ENCODE data around the gene C11orf87.

Gene C11orf87

DNA sequence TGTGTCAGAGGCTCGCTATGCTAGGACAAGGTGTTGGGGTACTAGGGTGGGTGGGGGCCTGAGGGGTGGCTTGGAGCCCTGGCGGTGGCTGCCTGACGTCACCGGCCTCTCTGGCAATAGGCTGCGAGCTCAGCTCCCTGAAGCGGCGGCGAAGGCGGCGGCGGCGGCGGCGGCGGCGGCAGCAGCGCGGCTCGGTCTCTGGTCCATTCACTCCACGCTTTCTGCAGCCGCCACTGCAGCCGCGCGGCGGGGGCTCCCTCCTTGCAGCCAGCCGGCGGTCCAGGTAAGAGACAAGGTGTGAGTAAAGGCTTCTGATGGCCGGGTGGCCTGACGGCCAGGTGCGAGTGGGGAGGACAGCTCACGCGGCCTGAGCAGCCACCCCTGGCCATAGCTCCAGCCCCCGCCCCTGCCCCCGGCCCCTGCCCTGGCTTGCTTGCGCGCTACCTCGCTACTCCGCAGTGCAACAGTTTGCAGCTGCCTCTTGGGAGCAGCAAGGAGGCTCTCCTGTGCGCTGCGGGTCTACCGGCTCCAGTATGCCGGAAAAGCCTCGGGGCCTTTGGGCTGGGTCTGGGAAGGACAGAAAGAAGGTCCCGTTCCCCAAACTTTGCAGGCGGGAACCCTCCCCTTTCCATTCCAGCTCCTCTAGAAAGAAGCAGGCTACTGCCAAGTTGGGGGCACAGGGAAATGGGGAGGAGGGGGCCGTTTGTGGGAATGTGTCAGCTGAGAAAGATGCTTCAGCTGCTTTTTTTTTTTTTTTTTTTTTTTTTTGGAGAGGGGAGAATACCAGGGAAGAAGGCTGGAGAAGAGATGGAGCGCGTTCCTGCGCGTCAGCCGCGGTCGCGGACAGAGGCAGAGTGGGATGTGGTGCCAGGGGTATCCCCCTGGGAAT, at the start of gene C11orf87:
TSS of gene C11orf87 (plus strand) at position 210 of the 889 bp plus-strand sequence. CDS start 1,444 bp downstream, outside the sequence.
- H3K27me3 Mint-ChIP-seq, result peaks cover 32% of the 10 kb centered on the region
- H3K27ac Mint-ChIP-seq, result no peak within 1 kb of the TSS
- ATAC-seq, result no peak
- H3K4me3 Mint-ChIP-seq, result no peak within 1 kb of the TSS
- H3K9me3 Mint-ChIP-seq, result no peaks in the 10 kb centered on the region
- peaks cover 2% of the 10 kb centered on the region for H3K36me3 Mint-ChIP-seq (ENCODE audit: low read depth)
- H3K4me1 Mint-ChIP-seq, result peaks cover 2% of the 10 kb centered on the region
- no peak for DNase-seq

DNA sequence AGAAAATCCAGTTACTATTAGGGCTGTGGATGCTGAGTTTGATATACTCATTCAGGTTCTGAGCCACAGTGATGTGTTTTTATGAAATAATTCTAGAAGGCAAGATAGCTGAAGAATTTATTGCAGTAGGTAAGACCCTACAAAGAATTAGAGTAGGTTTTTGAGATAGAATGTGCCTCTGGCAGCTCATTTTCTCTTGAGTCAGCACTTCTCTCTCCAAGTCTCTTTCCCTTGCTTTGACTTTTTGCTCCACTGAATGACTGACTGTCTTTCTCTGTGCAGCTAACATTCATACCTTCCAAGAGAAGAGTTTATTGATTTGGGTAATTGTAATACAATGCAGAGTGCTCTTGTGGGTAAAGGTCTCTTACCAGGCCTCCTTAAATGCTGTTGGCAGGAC, 48.0 kb upstream of the C11orf87 start:
- no peak overlapping the region for H3K27ac Mint-ChIP-seq
- DNase-seq (no peak), ATAC-seq (no peak)
- H3K4me3 Mint-ChIP-seq, result no peak overlapping the region
- no peaks in the 10 kb centered on the region for H3K4me1 Mint-ChIP-seq
- no peaks in the 10 kb centered on the region for H3K36me3 Mint-ChIP-seq (ENCODE audit: low read depth)
- H3K27me3 Mint-ChIP-seq, result peaks cover 2% of the 10 kb centered on the region
- H3K9me3 Mint-ChIP-seq, result no peaks in the 10 kb centered on the region

DNA sequence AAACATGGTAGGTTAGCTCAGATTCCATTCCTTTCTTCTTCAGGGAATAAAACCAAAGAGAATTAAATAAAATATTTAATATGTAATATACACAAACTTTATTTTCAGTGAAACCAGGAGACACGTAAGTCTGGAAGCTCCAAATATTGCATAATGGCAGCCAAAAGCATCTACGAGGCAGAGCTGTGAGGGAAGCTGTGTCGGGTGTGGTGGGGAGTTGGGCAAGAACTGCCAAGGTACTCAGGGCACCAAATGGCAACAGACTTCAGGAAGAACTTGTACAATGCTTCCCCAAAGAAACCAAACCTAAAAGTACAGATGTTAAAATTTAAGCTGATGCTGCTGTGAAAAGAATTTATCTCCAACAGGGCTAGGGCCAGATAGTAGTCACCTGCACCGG, 47.5 kb upstream of the C11orf87 start:
- no peak for DNase-seq
- Mint-ChIP-seq H3K27ac (no peak overlapping the region), H3K9me3 (no peaks in the 10 kb centered on the region), H3K4me1 (no peaks in the 10 kb centered on the region), H3K36me3 (ENCODE audit: low read depth) (no peaks in the 10 kb centered on the region), H3K27me3 (peaks cover 2% of the 10 kb centered on the region), H3K4me3 (no peak overlapping the region)
- no peak for ATAC-seq

DNA sequence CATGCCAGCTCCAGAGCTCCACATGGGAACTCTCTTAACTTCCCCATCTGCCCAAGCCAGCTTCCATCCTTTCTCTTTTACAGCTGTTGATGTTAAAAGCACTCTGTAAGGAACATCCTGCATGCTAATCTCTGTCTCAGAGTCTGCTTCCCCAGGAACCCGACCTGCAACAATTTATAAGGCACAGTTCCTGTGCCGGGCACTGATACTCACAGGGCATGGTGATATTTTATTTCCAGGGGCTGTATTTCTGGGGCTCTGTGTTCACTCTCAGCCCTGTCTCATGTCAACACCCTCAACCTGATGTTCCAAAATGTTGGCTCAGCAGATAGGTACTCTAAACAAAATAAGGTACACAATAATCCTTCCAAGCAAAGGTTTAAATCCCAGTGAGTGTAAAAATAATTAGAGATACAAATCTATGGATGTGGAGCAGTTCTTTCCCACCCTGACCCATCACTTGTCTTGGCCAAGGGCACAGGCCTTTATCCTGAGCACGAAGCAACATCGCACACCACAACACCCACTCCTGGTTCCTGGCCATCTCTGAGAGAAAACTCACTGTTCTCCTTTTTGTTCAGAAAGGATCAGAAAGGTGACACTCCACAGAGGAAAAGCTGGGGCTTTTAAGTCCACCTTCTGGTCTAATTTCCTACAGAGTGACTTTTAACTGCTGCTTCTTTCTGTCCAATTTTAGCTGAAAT, 44.8 kb upstream of the C11orf87 start:
- ATAC-seq, result no peak
- Mint-ChIP-seq H3K4me3 (no peak overlapping the region), H3K36me3 (ENCODE audit: low read depth) (no peaks in the 10 kb centered on the region), H3K9me3 (no peaks in the 10 kb centered on the region), H3K27ac (no peak overlapping the region), H3K27me3 (peaks cover 2% of the 10 kb centered on the region), H3K4me1 (no peaks in the 10 kb centered on the region)
- DNase-seq, result no peak

DNA sequence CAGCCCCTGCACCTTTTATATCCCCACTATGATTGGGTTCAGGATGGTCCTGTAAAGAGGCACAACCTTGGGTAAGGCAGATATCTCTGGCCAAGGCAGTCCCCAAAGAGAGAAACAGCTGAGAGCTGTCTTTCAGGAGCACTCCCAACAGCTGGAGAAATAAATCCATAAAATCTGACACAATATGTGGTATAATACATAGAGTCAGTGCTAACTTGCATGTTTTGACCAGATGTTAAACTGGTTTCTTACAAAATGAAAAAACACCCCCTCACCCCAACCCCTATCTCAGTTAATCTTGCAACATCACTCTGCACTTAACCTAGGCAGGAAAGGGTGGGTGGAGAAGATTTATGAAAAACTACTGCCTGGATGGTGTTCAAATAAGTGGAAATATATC, 44.0 kb upstream of the C11orf87 start:
- no peak overlapping the region for H3K27ac Mint-ChIP-seq

DNA sequence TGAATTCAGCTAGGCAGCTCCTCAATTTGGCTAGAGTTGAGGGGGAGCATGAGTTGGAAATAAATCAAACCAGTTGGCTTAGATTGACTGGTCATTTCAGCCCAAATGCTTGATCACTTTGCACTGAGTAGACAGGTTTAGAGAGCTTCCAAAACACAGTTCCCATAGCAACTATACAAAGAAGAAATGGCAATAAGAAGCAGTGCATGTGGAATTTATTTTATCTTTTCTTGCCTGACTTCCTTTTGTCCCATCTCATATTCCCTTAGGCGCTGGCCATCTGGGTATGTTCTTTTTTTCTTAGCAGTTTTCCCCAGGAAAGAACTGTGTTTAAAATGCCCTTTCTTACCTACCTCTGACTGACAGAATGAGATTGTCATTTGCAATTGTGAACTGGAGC, 38.7 kb upstream of the C11orf87 start:
- no peaks in the 10 kb centered on the region for H3K27me3 Mint-ChIP-seq
- no peaks in the 10 kb centered on the region for H3K9me3 Mint-ChIP-seq
- ATAC-seq, result no peak

More for the DNA sequence above, 44.0 kb upstream of the C11orf87 start:
- Mint-ChIP-seq H3K27me3 (peaks cover 2% of the 10 kb centered on the region), H3K4me1 (no peaks in the 10 kb centered on the region), H3K9me3 (no peaks in the 10 kb centered on the region), H3K4me3 (no peak overlapping the region), H3K36me3 (ENCODE audit: low read depth) (no peaks in the 10 kb centered on the region)
- DNase-seq (no peak), ATAC-seq (no peak)

DNA sequence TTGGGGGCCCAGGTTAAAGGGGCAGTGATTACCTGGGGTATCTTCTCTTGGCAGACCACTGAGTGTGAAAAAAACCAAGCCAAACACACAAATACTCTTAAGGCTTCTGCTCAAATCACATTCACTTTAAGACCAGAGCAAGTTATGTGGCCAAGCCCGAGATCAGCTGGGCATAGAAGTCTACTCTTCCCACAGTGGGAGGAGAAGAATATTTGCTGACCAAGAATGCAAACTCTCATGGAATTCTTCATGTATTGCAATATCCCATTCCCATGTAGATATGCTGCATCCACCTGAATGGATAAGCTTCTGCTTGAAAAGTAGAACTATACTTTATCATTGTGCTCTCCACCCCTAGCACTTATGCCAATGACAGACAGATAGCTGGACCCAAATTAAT, 37.1 kb upstream of the C11orf87 start:
- no peak for ATAC-seq
- DNase-seq, result no peak
- Mint-ChIP-seq H3K9me3 (no peaks in the 10 kb centered on the region), H3K27ac (no peak overlapping the region), H3K36me3 (ENCODE audit: low read depth) (no peaks in the 10 kb centered on the region), H3K4me3 (no peak overlapping the region), H3K4me1 (no peaks in the 10 kb centered on the region), H3K27me3 (no peaks in the 10 kb centered on the region)

More for the DNA sequence above, 38.7 kb upstream of the C11orf87 start:
- Mint-ChIP-seq H3K4me3 (no peak overlapping the region), H3K36me3 (ENCODE audit: low read depth) (no peaks in the 10 kb centered on the region), H3K27ac (no peak overlapping the region), H3K4me1 (no peaks in the 10 kb centered on the region)
- DNase-seq, result no peak

DNA sequence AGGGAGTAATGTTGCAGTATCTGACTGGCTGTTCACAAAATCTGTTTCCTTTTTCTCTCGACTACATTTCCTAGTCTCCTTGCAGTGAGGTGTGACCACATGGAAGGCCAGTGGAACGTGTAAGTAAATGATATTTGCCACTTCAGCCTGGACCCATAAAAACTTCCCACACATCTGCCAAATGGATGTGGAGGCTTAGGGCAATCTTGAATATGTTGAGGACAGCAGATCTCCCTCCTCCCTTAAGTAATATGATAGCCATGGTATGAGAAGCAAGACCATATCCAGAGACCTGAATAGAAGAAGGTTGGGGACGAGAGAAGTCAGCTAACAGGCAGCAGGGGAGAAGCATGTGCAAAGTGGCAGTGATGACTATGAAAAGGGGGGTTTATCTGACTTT, 33.0 kb upstream of the C11orf87 start:
- Mint-ChIP-seq H3K27ac (no peak overlapping the region), H3K4me3 (no peak overlapping the region), H3K27me3 (peaks cover 2% of the 10 kb centered on the region), H3K4me1 (no peaks in the 10 kb centered on the region), H3K36me3 (ENCODE audit: low read depth) (no peaks in the 10 kb centered on the region), H3K9me3 (no peaks in the 10 kb centered on the region)
- ATAC-seq, result no peak
- no peak for DNase-seq

DNA sequence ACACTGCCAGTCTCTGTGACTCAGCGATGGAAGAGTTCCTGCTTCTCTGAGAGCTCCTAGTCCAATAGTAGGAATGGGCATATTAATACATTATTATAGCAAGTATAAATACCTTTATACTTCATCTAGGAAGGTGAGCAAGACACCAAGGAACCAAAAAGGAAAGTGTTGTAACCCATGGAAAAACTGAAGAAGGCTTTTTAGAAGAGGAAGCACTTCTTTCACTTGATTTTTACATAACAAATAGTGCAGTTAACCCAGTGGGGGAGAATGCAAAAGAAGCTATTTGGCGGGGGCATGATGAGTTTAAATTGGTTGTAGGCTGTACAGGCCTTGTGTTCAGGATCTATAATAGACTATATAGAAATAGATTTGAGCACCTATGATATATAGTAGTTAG, 31.2 kb upstream of the C11orf87 start:
- H3K4me1 Mint-ChIP-seq, result no peaks in the 10 kb centered on the region
- H3K9me3 Mint-ChIP-seq, result peaks cover 4% of the 10 kb centered on the region
- DNase-seq (no peak), ATAC-seq (no peak)
- no peaks in the 10 kb centered on the region for H3K36me3 Mint-ChIP-seq (ENCODE audit: low read depth)
- no peak overlapping the region for H3K27ac Mint-ChIP-seq
- H3K4me3 Mint-ChIP-seq, result no peak overlapping the region
- peaks cover 2% of the 10 kb centered on the region for H3K27me3 Mint-ChIP-seq

DNA sequence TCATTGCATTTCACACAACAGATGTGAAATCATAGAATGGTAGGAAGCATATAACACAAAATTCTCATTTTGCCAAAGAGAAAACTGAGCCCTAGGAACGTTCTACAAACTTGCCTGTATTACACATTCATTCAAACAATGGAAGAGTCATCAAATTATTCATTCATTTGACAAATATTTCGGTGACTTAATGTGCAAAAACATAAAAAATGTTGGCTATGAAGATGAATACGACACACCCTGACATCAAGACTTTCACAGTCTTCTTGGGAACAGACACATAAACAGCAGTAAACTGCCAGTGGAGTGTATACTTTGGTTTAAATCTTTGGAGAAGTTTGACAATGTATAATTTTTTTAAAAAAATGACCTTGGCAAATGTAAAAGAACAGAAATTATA, 20.4 kb upstream of the C11orf87 start:
- Mint-ChIP-seq H3K27me3 (no peaks in the 10 kb centered on the region), H3K36me3 (ENCODE audit: low read depth) (no peaks in the 10 kb centered on the region), H3K27ac (no peak overlapping the region), H3K9me3 (no peaks in the 10 kb centered on the region), H3K4me1 (no peaks in the 10 kb centered on the region), H3K4me3 (no peak overlapping the region)
- DNase-seq (no peak), ATAC-seq (no peak)

DNA sequence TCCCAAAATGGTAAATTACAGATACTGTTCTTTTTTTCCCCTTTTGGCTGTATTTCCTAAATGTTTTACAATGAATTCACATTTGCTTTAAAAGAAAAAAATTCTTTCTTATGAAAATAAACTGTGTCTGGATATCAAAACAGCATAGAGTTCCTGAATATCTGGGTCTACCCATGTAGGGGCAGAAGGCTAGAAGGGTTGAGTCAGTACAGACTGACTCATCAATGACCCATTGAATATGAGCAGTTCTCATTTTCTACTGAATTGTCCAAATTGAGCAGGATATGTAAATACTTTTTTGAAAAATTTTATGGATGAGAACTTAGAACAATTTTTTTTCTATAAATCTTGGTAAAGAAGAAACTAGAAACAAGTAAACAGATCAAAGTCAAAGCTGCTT, 16.3 kb upstream of the C11orf87 start:
- H3K9me3 Mint-ChIP-seq, result no peaks in the 10 kb centered on the region
- DNase-seq (no peak), ATAC-seq (no peak)
- H3K36me3 Mint-ChIP-seq (ENCODE audit: low read depth), result no peaks in the 10 kb centered on the region
- no peak overlapping the region for H3K27ac Mint-ChIP-seq
- no peak overlapping the region for H3K4me3 Mint-ChIP-seq
- H3K27me3 Mint-ChIP-seq, result no peaks in the 10 kb centered on the region
- H3K4me1 Mint-ChIP-seq, result no peaks in the 10 kb centered on the region

DNA sequence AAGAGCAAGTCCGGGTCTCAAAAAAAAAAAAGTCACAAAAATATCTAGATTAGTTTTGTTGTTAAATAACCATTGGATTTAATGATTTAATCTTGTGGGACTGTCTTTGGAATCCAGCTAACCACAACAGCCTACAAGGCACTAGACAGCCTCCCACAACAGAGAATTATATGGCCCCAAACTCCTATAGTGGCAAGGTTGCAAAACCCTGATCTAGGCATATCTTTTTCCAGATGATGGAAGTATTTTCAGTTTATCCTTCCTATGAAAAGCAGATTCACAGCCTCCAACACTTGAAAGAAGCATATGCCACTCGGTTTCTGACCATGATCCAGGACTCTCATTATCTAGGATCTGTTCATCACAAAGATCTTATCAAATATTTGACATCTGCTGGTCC, 5.4 kb upstream of the C11orf87 start:
- no peak overlapping the region for H3K4me3 Mint-ChIP-seq
- peaks cover 2% of the 10 kb centered on the region for H3K4me1 Mint-ChIP-seq
- peaks cover 12% of the 10 kb centered on the region for H3K27me3 Mint-ChIP-seq
- no peak for ATAC-seq
- H3K9me3 Mint-ChIP-seq, result no peaks in the 10 kb centered on the region
- DNase-seq, result no peak
- peaks cover under 1% of the 10 kb centered on the region for H3K36me3 Mint-ChIP-seq (ENCODE audit: low read depth)
- H3K27ac Mint-ChIP-seq, result no peak overlapping the region

DNA sequence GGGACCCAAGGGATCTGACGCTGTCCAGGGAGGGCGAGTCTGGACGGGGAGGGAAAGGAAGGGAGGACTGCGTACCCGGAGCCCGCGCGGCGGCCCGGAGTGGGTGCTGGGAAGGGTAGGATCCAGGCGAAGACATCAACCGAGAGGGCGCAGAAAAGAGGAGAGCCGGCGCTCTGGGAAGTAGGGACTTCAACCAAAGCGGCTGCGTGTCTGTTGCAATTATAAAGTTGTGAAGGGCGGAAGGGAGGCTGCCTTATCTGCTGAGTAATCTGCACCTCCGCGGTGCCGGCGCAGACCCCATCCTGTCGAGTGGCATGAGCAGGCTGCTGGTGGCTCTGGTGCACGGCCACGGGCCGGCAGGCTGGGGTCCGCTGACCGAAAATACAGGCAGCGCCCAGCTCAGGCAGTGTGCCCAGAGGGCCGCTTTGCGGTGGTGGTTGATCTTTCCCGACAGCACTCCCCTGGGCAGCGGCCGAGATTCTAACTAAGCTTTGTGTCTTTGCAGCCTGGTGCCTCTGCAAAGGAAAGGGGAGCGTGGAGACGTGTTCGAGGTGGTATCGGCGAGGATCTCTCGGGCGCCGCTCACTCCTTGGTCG, 978 bp downstream of the C11orf87 start:
- Mint-ChIP-seq H3K4me1 (peaks cover 2% of the 10 kb centered on the region), H3K4me3 (no peak overlapping the region), H3K9me3 (no peaks in the 10 kb centered on the region), H3K27me3 (peaks cover 32% of the 10 kb centered on the region), H3K36me3 (ENCODE audit: low read depth) (peaks cover 2% of the 10 kb centered on the region), H3K27ac (no peak overlapping the region)
- DNase-seq, result no peak
- ATAC-seq, result no peak

DNA sequence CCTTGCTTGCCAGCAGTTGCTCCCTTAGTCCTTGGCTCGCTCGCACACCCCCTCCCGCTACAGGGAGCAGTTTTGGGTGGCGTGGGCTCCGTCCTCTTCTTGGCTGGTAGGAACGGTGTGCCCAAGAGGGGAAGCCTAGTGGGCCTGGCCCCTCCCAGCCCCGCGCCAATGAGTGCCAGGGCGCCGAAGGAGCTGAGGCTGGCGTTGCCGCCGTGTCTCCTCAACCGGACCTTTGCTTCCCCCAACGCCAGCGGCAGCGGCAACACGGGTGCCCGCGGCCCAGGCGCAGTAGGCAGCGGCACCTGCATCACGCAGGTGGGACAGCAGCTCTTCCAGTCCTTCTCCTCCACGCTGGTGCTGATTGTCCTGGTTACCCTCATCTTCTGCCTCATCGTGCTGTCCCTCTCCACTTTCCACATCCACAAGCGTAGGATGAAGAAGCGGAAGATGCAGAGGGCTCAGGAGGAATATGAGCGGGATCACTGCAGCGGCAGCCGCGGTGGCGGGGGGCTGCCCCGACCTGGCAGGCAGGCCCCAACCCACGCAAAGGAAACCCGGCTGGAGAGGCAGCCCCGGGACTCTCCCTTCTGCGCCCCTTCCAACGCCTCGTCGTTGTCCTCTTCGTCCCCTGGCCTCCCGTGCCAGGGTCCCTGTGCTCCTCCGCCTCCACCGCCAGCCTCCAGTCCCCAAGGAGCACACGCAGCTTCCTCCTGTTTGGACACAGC, 1.6 kb downstream of the C11orf87 start:
- no peak for DNase-seq
- Mint-ChIP-seq H3K9me3 (no peaks in the 10 kb centered on the region), H3K36me3 (ENCODE audit: low read depth) (peaks cover 2% of the 10 kb centered on the region), H3K27me3 (peaks cover 32% of the 10 kb centered on the region), H3K27ac (no peak overlapping the region), H3K4me3 (no peak overlapping the region), H3K4me1 (peaks cover 2% of the 10 kb centered on the region)
- no peak for ATAC-seq
